Transverse colon (tissue), 4 donors: ENCODE results near the gene GBX1. TPM values are rescaled to one million over a fixed set of nuclear protein-coding genes. Genes with fewer than 3 reads are reported as not detected.

ENCODE experiments used
- DNase-seq: peaks from one replicate; pipeline ENCODE4 v3.0.0-alpha.2; 2019
- H3K27ac ChIP-seq, 4 donors: fragments of 200-600 bp; sonication (generic); 2 replicates each; pipeline ENCODE4 v1.5.1; 2016 to 2018; ENCODE audit warnings: inconsistent platforms in 4 of 4
- H3K27me3 ChIP-seq: fragments of 200-600 bp; sonication (generic); 2 replicates; pipeline ENCODE4 v1.5.1; 2017; ENCODE audit warnings: inconsistent platforms
- H3K36me3 ChIP-seq, 4 donors: fragments of 200-600 bp; sonication (generic); 2 replicates each; pipeline ENCODE4 v1.5.1; 2017 to 2019; ENCODE audit warnings: inconsistent platforms in 4 of 4
- H3K4me1 ChIP-seq, 4 donors: fragments of 200-600 bp; sonication (generic); 2 replicates each; pipeline ENCODE4 v1.5.1; 2017 to 2020; ENCODE audit warnings: inconsistent platforms in 4 of 4
- H3K4me3 ChIP-seq, 4 donors: fragments of 200-600 bp; sonication (generic); 1 replicate in 1 of 4; 2 replicates in 3 of 4; pipeline versions ENCODE4 v1.5.1 to v1.6.1; 2017 to 2019; ENCODE audit warnings: inconsistent platforms in 4 of 4
- H3K9me3 ChIP-seq, 2 donors: fragments of 200-600 bp; sonication (generic); 2 replicates each; pipeline ENCODE4 v1.5.1; 2017 to 2019; ENCODE audit warnings: inconsistent platforms in 2 of 2
- EP300 ChIP-seq: sonication (generic); formaldehyde crosslinking; IDR thresholded peaks from one replicate; pipeline ENCODE4 v1.6.1; 2017; ENCODE audit warnings: antibody characterized with exemption, low read depth
- POLR2A ChIP-seq: fragments of 450-650 bp; IDR thresholded peaks from one replicate; pipeline ENCODE4 v1.6.1; 2016; ENCODE audit warnings: antibody characterized with exemption, mild to moderate bottlenecking, moderate library complexity
- POLR2AphosphoS5 ChIP-seq, 3 donors: sonication (generic); formaldehyde crosslinking; IDR thresholded peaks; one replicate each; pipeline ENCODE4 v1.6.1; 2016; ENCODE audit warnings: antibody characterized with exemption in 3 of 3
- WGBS, 2 donors: methylation state at CpG; one replicate each; pipeline ENCODE4 v1.1.5; 2018; ENCODE audit warnings: low coverage in 1 of 2; 5-methylcytosine and 5-hydroxymethylcytosine counted together
- in situ Hi-C, 4 donors: fragments of 200-750 bp; cut with MboI; loops; one replicate each; pipeline versions ENCODE4 v1.15.0 to v1.15.1; 2017; ENCODE audit warnings: low sequenced_read_pairs in 3 of 4, low pct_ligation_motif_present in 1 of 4, low pct_unique_long_range_greater_than_20kb in 1 of 4
- intact Hi-C: fragments of 100-400 bp; cut with DNase I; formaldehyde crosslinking; loops from one replicate; pipeline ENCODE4 v1.15.1; 2023; ENCODE audit warnings: low total_unique reads
- total RNA-seq, 4 donors: library from RNA; depleted of rRNA; stranded (reverse); fragments of >200 nt; gene quantifications; one replicate each; pipeline ENCODE4 v1.1.0, GENCODE V29; 2016
- TF ChIP-seq, protein P1 (sequence below), 5 experiments: fragments of 200-600 bp in 3 of 5; fragments of 450-650 bp in 2 of 5; sonication (generic) in 3 of 5; IDR thresholded peaks; 1 replicate in 2 of 5; 2 replicates in 3 of 5; pipeline ENCODE4 v1.5.1; 2016 to 2017; ENCODE audit warnings: antibody characterized with exemption in 5 of 5, inconsistent platforms in 3 of 5, mild to moderate bottlenecking in 2 of 5, moderate library complexity in 1 of 5

GBX1 gene
- total RNA-seq, 4 donors from 2014 or later = not detected

DNA sequence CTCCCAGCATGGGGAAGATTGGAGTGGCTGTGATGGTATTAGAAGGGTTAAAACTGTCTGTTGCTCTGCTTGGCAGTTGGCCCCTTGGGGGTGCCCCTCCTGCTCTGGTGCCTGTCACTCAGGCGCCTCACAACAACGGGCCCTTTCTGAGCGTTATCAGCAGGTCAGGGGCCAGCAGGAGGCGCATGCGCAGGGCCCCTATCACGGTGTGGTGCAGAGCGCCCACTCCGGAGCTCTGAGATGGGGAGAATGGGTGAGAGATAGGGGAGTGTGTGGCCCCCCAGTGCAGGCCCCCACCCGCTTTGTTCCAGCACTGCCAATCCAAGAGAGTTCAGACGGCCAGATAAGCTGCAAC is 24.8 kb downstream of the GBX1 start:
- in situ Hi-C loops = no loop called here
- no peak overlapping the region for H3K4me3 ChIP-seq
- peaks cover 0 to 13% (median 0%) of the 10 kb centered on the region in 4 donors for H3K36me3 ChIP-seq
- no peaks in the 10 kb centered on the region for H3K9me3 ChIP-seq
- H3K27me3 ChIP-seq = no peaks in the 10 kb centered on the region
- no peak overlapping the region for H3K27ac ChIP-seq
- no peak for TF ChIP-seq POLR2AphosphoS5 (IDR thresholded peaks at IDR 0.05)
- TF ChIP-seq EP300 = no peak
- TF ChIP-seq, protein P1, sequence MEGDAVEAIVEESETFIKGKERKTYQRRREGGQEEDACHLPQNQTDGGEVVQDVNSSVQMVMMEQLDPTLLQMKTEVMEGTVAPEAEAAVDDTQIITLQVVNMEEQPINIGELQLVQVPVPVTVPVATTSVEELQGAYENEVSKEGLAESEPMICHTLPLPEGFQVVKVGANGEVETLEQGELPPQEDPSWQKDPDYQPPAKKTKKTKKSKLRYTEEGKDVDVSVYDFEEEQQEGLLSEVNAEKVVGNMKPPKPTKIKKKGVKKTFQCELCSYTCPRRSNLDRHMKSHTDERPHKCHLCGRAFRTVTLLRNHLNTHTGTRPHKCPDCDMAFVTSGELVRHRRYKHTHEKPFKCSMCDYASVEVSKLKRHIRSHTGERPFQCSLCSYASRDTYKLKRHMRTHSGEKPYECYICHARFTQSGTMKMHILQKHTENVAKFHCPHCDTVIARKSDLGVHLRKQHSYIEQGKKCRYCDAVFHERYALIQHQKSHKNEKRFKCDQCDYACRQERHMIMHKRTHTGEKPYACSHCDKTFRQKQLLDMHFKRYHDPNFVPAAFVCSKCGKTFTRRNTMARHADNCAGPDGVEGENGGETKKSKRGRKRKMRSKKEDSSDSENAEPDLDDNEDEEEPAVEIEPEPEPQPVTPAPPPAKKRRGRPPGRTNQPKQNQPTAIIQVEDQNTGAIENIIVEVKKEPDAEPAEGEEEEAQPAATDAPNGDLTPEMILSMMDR (IDR thresholded peaks at IDR 0.05) = no peak
- TF ChIP-seq POLR2A = no peak
- H3K4me1 ChIP-seq = no peaks in the 10 kb centered on the region
- WGBS, 2 donors = 65% methylated on average over 10 of the region's 10 CpGs; no CpG with 5 or more reads in 1 of the 2 donors
- intact Hi-C loops = no loop called here
- DNase-seq = peak; percentile 3

DNA sequence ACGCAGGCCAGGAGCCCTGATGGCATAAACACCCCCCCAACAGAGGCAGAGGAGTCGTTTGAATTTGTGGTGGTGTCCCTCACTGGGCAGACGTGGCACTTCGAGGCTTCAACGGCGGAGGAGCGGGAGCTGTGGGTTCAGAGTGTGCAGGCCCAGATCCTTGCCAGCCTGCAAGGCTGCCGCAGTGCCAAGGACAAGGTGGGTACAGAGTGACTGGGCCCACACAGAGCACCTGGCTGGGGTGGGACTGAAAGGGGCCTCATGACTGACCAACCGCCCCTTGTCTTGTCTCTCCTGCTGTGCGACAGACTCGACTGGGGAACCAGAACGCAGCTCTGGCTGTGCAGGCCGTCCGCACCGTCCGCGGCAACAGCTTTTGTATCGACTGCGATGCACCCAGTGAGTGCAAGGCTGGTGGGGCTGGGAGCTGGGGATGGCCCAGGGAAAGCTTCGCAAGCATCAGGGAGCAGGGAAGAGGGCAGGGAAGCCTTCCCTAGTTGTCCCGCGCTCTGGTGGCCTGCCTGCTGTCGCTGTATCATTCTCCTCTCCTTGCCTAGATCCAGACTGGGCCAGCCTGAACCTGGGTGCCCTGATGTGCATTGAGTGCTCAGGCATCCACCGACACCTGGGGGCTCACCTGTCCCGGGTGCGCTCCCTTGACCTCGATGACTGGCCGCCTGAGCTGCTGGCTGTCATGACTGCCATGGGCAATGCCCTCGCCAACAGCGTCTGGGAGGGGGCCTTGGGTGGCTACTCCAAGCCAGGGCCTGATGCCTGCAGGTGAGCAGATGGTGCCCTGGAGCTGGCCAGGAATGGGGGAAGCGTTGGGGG is 25.4 kb downstream of the GBX1 start:
- no peaks in the 10 kb centered on the region for H3K4me1 ChIP-seq
- no peaks in the 10 kb centered on the region for H3K27me3 ChIP-seq
- WGBS, 2 donors = 93 to 100% methylated on average over 1 to 31 of the region's 31 CpGs
- in situ Hi-C loops (no loop called here), intact Hi-C loops (no loop called here)
- TF ChIP-seq, protein P1 (IDR thresholded peaks at IDR 0.05) = no peak
- TF ChIP-seq POLR2A (no peak), POLR2AphosphoS5 (IDR thresholded peaks at IDR 0.05) (no peak), EP300 (no peak)
- H3K4me3 ChIP-seq = no peak overlapping the region
- H3K9me3 ChIP-seq = no peaks in the 10 kb centered on the region
- peak; percentile 4 for DNase-seq
- no peak overlapping the region for H3K27ac ChIP-seq
- peaks cover 0 to 13% (median 0%) of the 10 kb centered on the region in 4 donors for H3K36me3 ChIP-seq

DNA sequence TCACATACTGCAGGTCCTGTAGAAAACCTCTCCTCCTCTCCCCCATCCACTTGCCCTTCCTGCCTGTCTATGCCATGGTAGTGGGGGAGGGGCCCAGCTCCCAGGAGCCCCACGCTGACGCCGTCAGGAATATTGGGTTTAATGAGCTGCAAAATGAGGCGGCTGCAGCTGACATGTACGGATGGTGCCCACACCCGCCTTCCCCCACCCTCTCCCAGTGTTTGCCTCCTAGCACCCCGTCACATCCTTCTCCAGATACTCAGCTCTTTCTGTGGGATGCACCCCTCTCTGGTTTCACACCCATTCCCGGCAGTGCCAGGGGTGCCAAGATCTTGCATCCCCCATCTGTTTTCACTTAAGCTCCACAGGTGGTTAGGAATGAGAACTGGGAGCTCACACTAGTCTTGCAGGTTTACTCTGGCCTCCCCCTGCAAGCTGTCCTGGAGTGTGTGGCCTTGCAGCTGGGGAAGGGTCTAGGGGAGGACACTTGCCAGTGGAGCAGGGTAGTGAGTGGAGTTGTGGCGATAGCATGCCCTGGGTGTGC is 26.1 kb downstream of the GBX1 start:
- no peak for TF ChIP-seq POLR2A
- no peak for TF ChIP-seq POLR2AphosphoS5 (IDR thresholded peaks at IDR 0.05)
- TF ChIP-seq, protein P1 (IDR thresholded peaks at IDR 0.05) = no peak
- no peak for TF ChIP-seq EP300
- H3K27me3 ChIP-seq = no peaks in the 10 kb centered on the region
- H3K36me3 ChIP-seq = peaks cover 0 to 13% (median under 1%) of the 10 kb centered on the region in 4 donors
- H3K9me3 ChIP-seq = no peaks in the 10 kb centered on the region
- H3K4me1 ChIP-seq = no peaks in the 10 kb centered on the region
- intact Hi-C loops = no loop called here
- WGBS, 2 donors = 80 to 91% methylated on average over 1 to 9 of the region's 9 CpGs
- no peak overlapping the region for H3K27ac ChIP-seq
- H3K4me3 ChIP-seq = no peak overlapping the region
- peak; percentile 1 for DNase-seq
- in situ Hi-C loops = no loop called here

DNA sequence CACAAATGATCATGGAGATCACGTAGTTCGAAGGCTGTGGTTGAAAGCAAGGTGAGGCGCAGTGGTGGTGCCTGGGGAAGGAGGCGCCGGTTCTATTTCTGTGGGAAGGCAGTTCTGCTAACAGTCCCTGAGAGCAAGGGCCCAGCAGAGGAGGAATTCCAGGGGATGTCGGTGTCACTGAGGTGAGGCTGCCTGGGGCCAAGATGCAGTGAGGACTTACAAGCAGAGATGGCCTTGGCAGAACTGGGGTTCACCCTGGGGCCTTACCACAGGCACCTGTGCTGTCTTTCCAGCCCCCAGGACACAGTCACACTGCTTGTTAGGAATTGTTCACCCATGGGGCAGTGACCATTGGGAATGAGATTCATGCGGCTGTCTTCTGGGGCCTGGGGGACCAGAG is 26.7 kb downstream of the GBX1 start:
- WGBS, 2 donors = 93 to 100% methylated on average over 2 to 7 of the region's 7 CpGs
- intact Hi-C loops = no loop called here
- no peaks in the 10 kb centered on the region for H3K27me3 ChIP-seq
- H3K4me1 ChIP-seq = no peaks in the 10 kb centered on the region
- peaks cover 0 to 17% (median 4%) of the 10 kb centered on the region in 4 donors for H3K36me3 ChIP-seq
- H3K4me3 ChIP-seq = no peak overlapping the region
- no peaks in the 10 kb centered on the region for H3K9me3 ChIP-seq
- DNase-seq = peak; percentile 4
- no peak overlapping the region for H3K27ac ChIP-seq
- in situ Hi-C loops = no loop called here
- no peak for TF ChIP-seq POLR2A
